ENCODE results near the gene NDFIP1.
"Not testable (repeated sequence)": the region's sequence is repeated elsewhere in the genome, so short reads cannot be mapped to it uniquely, and the experiment has no call there.

The NDFIP1 gene

DNA sequence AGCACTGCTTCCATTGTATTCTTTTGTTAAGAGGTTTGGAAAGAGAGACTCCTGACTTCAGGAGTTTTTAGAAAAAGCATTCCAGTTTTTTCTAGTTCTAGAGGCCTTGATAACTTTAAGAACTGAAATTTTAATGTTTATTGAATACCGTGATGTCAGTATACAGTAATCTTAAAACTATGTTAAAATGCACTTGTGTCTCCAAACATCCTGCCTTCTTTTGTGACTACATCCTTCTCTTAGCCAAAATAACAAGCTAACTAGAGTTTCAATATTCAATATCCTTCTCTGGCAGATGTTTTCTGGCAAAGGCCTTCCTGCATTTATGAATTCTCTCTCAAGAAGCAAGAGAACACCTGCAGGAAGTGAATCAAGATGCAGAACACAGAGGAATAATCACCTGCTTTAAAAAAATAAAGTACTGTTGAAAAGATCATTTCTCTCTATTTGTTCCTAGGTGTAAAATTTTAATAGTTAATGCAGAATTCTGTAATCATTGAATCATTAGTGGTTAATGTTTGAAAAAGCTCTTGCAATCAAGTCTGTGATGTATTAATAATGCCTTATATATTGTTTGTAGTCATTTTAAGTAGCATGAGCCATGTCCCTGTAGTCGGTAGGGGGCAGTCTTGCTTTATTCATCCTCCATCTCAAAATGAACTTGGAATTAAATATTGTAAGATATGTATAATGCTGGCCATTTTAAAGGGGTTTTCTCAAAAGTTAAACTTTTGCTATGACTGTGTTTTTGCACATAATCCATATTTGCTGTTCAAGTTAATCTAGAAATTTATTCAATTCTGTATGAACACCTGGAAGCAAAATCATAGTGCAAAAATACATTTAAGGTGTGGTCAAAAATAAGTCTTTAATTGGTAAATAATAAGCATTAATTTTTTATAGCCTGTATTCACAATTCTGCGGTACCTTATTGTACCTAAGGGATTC is 43.1 kb downstream of the NDFIP1 start:
- peak; percentile 19 to 61 (median 22) for DNase-seq (ENCODE audit: low read depth in 2 of 3, low spot score in 1 of 3)

DNA sequence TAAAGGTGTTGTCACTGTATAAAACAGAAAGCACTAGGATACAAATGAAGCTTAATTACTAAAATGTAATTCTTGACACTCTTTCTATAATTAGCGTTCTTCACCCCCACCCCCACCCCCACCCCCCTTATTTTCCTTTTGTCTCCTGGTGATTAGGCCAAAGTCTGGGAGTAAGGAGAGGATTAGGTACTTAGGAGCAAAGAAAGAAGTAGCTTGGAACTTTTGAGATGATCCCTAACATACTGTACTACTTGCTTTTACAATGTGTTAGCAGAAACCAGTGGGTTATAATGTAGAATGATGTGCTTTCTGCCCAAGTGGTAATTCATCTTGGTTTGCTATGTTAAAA is 43.8 kb downstream of the NDFIP1 start:
- DNase-seq (ENCODE audit: low read depth in 2 of 3, low spot score in 1 of 3): no peak

DNA sequence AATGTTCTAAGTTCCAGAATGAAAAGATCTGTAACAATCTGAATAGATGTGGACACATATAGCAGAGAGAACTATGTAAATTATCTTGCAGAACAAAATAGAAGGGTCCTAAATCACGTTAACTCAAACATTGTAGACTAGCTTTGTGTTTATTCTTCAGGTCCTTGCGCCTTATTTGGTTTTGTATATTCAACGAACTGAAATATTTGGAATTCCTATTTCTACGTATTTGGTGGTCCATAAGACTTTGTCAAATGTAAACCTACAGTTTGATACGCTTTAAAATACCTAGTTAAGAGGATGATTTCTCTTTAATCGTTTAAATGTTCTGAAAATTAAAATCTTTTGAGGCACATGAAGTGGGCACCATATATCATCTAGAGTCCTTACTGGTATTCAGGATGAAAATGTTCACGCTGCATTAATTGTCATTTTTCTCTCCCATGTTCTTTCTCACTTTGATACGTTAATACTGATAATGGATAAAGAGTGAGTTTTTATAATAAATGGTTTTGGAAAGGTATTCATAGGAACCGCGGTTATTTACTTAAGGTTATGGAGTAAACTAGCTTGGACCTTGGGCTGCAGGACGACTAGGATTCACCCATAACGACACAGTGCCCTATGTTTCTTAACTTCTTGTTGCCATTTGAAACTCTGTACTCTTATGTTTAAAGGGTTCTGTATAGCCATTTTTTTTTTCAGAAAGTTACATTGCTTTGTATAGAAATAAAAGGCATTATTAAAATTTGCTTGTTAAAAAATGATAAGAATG is 45.3 kb downstream of the NDFIP1 start:
- no peak for DNase-seq (ENCODE audit: low read depth in 2 of 3, low spot score in 1 of 3)

GRCh38 chr5:142154449-142154841 is 45.9 kb downstream of the NDFIP1 start:
- DNase-seq (ENCODE audit: low read depth in 2 of 3, low spot score in 1 of 3): not testable (repeated sequence)

DNA sequence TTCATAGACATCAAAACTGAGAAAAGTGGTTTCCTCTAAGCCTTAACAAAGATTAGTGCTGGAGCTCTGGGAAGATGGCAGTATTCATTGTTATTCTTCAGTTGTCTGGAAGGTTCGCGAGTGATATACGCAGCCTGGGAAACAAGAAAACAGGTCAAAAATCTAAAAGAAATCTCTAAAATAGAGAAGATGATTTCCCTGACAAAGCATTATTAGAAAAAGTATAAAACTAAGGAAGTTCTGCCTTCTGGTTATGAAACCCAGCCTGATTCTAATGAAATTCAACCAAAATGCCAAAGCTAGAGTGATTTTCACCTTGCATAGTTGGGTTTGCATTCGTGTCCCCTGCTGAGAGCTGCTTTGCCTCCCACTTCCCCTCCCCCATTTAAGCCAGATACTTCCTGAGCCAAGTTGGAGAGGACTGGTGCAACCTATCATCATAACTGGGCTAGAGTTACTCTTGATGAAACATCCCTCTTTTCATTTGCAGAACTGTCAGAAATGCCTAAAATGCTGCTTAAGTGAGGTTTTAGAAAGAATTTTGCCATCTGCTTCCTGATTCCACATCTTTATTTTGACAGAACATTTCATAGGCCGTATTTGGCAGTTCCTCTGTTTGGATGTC is 48.4 kb downstream of the NDFIP1 start:
- DNase-seq (ENCODE audit: low read depth in 2 of 3, low spot score in 1 of 3): no peak

DNA sequence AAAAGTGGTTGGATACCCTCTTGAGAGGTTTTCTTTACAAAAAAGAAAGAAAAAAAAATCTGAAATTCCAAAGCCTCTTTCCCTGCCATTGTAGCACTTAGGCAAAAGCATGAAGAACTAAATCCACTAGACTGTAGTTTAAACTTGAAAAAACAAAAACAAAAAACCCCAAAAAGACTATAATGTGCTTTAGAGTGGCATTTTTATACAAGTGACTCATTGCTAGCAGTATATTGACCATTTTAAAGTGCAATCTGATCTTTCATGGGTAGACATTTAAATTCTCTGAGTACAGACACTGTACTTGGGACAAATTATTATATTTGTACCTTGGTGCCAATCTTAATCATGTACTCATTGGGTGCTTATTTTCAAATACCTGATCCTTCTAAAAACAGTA is 50.8 kb downstream of the NDFIP1 start:
- DNase-seq (ENCODE audit: low read depth in 2 of 3, low spot score in 1 of 3): no peak

GRCh38 chr5:142164315-142164714 is 55.7 kb downstream of the NDFIP1 start:
- no peak for DNase-seq (ENCODE audit: low read depth in 2 of 3, low spot score in 1 of 3)

- DNase-seq (ENCODE audit: low read depth in 2 of 3, low spot score in 1 of 3): no peak
These were observed 58.2 kb downstream of the NDFIP1 start for GRCh38 chr5:142166754-142167153.

DNA sequence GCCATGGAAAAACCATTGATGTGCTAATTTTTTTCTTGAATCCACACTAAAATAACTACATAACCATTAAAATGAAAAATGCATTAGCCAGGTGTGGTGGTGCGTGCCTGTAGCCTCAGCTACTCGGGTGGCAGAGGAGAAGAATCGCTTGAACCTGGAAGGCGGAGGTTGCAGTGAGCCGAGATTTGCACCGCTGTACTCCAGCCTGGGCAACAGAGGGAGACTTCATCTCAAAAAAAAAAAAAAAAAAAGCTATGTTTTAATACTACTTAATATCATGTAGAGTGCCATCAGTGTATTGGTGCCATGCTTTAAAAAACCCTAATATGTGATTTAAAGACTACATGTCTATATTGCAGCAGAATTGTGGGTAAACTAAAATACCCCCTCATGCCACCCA is 58.9 kb downstream of the NDFIP1 start:
- DNase-seq (ENCODE audit: low read depth in 2 of 3, low spot score in 1 of 3): no peak

GRCh38 chr5:142168365-142168764 is 59.8 kb downstream of the NDFIP1 start:
- no peak for DNase-seq (ENCODE audit: low read depth in 2 of 3, low spot score in 1 of 3)

DNA sequence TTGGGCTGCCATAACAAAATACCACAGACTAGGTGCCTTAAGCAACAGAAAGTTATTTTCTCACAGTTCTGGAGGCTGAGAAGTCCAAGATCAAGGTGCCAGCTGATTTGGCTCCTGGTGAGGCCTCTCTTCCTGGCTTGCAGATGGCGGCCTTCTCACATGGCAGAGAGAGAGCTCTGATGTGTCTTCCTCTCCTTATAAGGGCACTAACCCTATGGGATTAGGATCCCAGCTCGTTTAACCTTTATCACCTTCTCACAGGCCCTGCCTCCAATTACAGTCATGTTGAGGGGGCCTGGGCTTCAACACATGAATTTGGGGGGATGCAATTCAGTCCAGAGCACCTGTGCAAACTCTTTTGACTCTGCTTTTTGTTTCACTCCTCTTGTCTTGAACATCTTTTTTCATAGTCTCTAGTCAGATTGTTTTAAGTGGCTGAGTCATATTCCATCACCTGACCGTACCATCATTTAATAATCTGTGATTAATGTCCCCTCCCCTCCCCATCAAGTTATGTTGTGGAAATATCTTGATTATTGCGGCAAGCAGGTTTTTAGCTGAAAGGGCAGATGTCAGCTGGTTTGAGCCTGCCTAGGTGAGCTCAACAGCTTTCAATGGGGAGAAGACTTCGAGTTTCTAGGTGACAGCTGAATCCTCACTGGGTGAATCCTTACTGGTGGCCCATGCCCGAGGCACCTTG is 61.8 kb downstream of the NDFIP1 start:
- no peak for DNase-seq (ENCODE audit: low read depth in 2 of 3, low spot score in 1 of 3)

GRCh38 chr5:142171270-142171669 is 62.7 kb downstream of the NDFIP1 start:
- DNase-seq (ENCODE audit: low read depth in 2 of 3, low spot score in 1 of 3): no peak

DNA sequence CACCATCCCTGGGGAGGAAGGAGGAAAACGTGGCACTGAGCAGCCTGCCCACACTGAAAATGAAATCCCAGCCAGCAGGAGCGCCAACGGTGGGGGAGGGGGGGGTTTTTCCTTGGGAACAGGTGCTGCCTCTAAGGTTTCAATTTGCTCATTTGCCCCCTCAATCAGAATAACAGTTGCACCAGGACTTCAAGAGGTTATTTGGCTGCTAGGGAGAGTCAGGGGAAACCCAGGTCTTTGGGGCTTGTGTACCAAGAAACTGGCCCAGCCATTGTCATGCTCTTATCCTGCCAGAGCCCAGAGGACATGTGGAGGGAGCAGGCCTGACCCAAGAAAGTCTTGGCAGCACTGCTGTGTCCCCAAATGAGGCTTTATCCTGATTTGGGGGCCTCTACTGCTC is 66.5 kb downstream of the NDFIP1 start:
- DNase-seq (ENCODE audit: low read depth in 2 of 3, low spot score in 1 of 3): no peak

GRCh38 chr5:142175461-142176142 is 67.0 kb downstream of the NDFIP1 start:
- DNase-seq (ENCODE audit: low read depth in 2 of 3, low spot score in 1 of 3): no peak

- no peak for DNase-seq (ENCODE audit: low read depth in 2 of 3, low spot score in 1 of 3)
These were observed 67.7 kb downstream of the NDFIP1 start for GRCh38 chr5:142176255-142176654.

GRCh38 chr5:142178651-142179050 is 70.1 kb downstream of the NDFIP1 start:
- no peak for DNase-seq (ENCODE audit: low read depth in 2 of 3, low spot score in 1 of 3)

DNA sequence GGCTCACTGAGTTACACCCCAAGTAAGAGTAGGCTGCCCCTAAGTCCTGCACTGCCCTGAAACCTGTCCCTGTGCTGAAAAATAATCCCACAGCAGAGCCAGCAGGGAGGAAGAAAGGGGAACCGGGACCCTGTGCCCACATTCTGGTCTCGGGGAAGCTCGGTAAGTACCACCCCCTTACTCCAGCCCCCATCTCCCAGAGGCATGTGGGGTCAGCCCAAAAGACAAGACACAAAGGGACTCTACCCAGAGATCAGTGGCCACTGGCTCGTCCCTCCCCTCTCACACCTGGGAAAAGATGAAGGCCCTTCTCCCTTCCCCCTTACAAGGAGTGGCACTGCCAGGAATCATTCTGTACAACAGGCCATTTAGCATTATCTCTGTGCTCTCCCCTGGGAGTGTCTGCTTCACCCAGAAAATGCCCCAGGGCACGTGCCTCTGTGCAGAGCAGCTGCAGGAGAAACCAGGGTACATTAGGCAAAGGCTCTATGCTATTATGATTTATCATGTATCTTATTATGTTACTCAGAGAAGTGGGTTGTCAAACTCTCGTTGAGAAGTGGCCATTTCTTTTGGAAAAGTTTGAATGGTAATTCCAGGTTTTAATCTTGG is 71.3 kb downstream of the NDFIP1 start:
- no peak for DNase-seq (ENCODE audit: low read depth in 2 of 3, low spot score in 1 of 3)

- no peak for DNase-seq (ENCODE audit: low read depth in 2 of 3, low spot score in 1 of 3)
These were observed 72.5 kb downstream of the NDFIP1 start for GRCh38 chr5:142181096-142181495.

DNA sequence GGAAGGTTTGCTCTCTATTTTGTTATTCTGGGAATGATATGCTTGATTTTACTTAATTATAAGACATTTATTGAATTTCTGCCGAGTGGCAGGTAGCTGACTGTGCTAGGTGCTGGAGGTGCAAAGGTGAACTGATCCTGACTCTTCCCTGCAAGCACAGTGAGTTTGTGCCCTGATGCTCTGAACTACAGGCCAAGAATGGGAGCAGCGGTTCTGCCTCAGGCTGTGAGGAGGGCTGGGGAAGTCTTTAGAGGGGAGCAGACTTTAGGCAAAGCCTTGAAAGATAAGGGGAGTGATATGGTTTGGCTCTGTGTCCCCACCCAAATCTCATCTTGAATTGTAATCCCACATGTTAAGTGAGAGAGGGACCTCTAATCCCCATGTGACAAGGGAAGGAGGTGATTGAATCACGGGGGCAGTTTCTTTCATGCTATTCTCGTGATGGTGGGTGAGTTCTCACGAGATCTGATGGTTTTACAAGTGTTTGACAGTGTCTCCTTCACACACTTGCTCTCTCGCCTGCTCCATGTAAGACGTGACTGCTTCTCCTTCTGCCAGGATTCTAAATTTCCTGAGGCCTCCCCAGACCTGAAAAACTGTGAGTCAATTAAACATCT is 73.1 kb downstream of the NDFIP1 start:
- DNase-seq (ENCODE audit: low read depth in 2 of 3, low spot score in 1 of 3): no peak

DNA sequence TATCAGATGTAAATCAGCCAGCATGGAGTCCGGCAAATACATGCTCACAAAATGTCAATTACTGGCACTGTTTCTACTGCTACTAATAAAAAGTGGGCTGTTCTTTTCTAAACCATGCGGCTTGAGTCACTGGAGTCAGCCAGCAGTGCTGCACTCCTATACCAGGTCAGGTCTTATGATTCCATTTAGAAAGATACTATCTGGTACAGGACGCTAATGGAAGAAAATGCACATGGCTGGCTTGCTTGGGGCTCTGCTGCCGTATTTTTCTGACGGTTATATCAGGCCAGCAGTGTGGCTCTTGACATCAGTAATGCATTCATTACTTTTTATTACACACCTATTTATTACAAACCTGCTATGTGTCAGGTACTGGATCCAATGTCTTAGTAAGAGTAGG is 74.3 kb downstream of the NDFIP1 start:
- no peak for DNase-seq (ENCODE audit: low read depth in 2 of 3, low spot score in 1 of 3)
